BJ (cell line): ENCODE measurements around the gene XRCC3. TPM values are rescaled to one million over a fixed set of nuclear protein-coding genes. Genes with fewer than 3 reads are reported as not detected.

Experiments
- CTCF ChIA-PET: fragments of 350-600 bp; formaldehyde crosslinking; extraction: SDS; loops from one replicate; lab custom pipeline; 2021; ENCODE audit warnings: antibody characterized with exemption, inconsistent platforms; lab: Yijun Ruan, JAX
- POLR2A ChIA-PET: fragments of 300-600 bp; sonication (Branson Sonifier 250); formaldehyde crosslinking; extraction: SDS; loops from one replicate; lab custom pipeline; 2021; ENCODE audit warnings: antibody characterized with exemption; lab: Charles Lee
- DNase-seq: peaks from one replicate; pipeline ENCODE4 v3.0.0-alpha.2; 2011; ENCODE audit warnings: low read depth
- H3K27me3 ChIP-seq: 2 replicates; pipeline ENCODE4 v1.6.0; 2011; ENCODE audit warnings: low read length; ENCODE audit not compliant: control insufficient read depth, insufficient read depth
- H3K36me3 ChIP-seq: 2 replicates; pipeline ENCODE4 v1.5.1; 2011; ENCODE audit warnings: low read length; ENCODE audit not compliant: control insufficient read depth, insufficient read depth
- H3K4me3 ChIP-seq: 2 replicates; pipeline ENCODE4 v1.5.1; 2011; ENCODE audit warnings: low read depth, mild to moderate bottlenecking, control low read depth, low read length
- CTCF ChIP-seq: IDR thresholded peaks from 2 replicates; pipeline ENCODE4 v1.5.1; 2011; ENCODE audit warnings: low read depth, mild to moderate bottlenecking, control low read depth, inconsistent platforms, low read length, moderate library complexity; ENCODE audit not compliant: insufficient read depth
- polyA plus RNA-seq: library from polyadenylated mRNA; depleted of rRNA; stranded (reverse); fragments of >200 nt; gene quantifications from 2 replicates; pipeline ENCODE4 v1.2.3, GENCODE V29; 2011

Gene XRCC3
- polyA plus RNA-seq, 1 experiment: 4.2 TPM

- Histone ChIP-seq H3K4me3 (no peak overlapping the region), H3K36me3 (peaks cover 33% of the 10 kb centered on the region), H3K27me3 (no peaks in the 10 kb centered on the region)
- CTCF ChIA-PET: no interaction called here
- no peak for TF ChIP-seq CTCF
- POLR2A ChIA-PET: no interaction called here
- DNase-seq: no peak
These were observed 14.5 kb upstream of the XRCC3 start for GRCh38 chr14:103729496-103730448.

GRCh38 chr14:103728721-103729120 lies 13.5 kb upstream of the XRCC3 start:
- no peak for TF ChIP-seq CTCF
- no peaks in the 10 kb centered on the region for H3K27me3 ChIP-seq
- no peak for DNase-seq
- no peak overlapping the region for H3K4me3 ChIP-seq
- POLR2A ChIA-PET: no interaction called here
- CTCF ChIA-PET: interaction anchor here (0.6 kb wide), 1 partner anchor 69 kb away, joined by 4 read pairs; no protein-coding TSS in a partner anchor
- peaks cover 32% of the 10 kb centered on the region for H3K36me3 ChIP-seq

- no peak for TF ChIP-seq CTCF
- no peaks in the 10 kb centered on the region for H3K27me3 ChIP-seq
- no peak for DNase-seq
- ChIA-PET CTCF (no interaction called here), POLR2A (no interaction called here)
- no peak overlapping the region for H3K4me3 ChIP-seq
- peaks cover 32% of the 10 kb centered on the region for H3K36me3 ChIP-seq
These were observed 12.9 kb upstream of the XRCC3 start for GRCh38 chr14:103728141-103728540.

- DNase-seq: no peak
- H3K36me3 ChIP-seq: peaks cover 28% of the 10 kb centered on the region
- CTCF ChIA-PET: no interaction called here
- no peaks in the 10 kb centered on the region for H3K27me3 ChIP-seq
- no peak overlapping the region for H3K4me3 ChIP-seq
- TF ChIP-seq CTCF: no peak
- POLR2A ChIA-PET: no interaction called here
These were observed 12.2 kb upstream of the XRCC3 start for GRCh38 chr14:103727313-103727980.

GRCh38 chr14:103726474-103726873 lies 11.2 kb upstream of the XRCC3 start:
- ChIA-PET CTCF (no interaction called here), POLR2A (no interaction called here)
- DNase-seq: no peak
- H3K4me3 ChIP-seq: no peak overlapping the region
- no peaks in the 10 kb centered on the region for H3K27me3 ChIP-seq
- TF ChIP-seq CTCF: no peak
- H3K36me3 ChIP-seq: peaks cover 25% of the 10 kb centered on the region
